H9 (cell line): ENCODE measurements around the gene CCDC57. TPM values are rescaled to one million over a fixed set of nuclear protein-coding genes. Genes with fewer than 3 reads are reported as not detected.
A peak's percentile ranks its signal among the peaks of the same experiment; 100 is the strongest.

ENCODE experiments used
- DNase-seq: peaks from one replicate; pipeline ENCODE4 v3.0.0-alpha.2; 2017
- H2AFZ ChIP-seq: one replicate; pipeline ENCODE4 v1.6.1; 2013; ENCODE audit warnings: mild to moderate bottlenecking, low read length, control low read depth, moderate library complexity
- H2AK5ac ChIP-seq: 2 replicates; pipeline ENCODE4 v1.6.1; 2013; ENCODE audit warnings: low read length, control low read depth, mixed read lengths; ENCODE audit not compliant: insufficient read length
- H2BK120ac ChIP-seq: one replicate; pipeline ENCODE4 v1.6.1; 2013; ENCODE audit warnings: low read depth, mild to moderate bottlenecking, low read length, control low read depth, inconsistent platforms; ENCODE audit not compliant: poor library complexity, severe bottlenecking
- H2BK12ac ChIP-seq: 2 replicates; pipeline ENCODE4 v1.6.1; 2013; ENCODE audit warnings: low read length, control low read depth, mixed read lengths, low read depth; ENCODE audit not compliant: insufficient read length
- H2BK15ac ChIP-seq: 2 replicates; pipeline ENCODE4 v1.6.1; 2013; ENCODE audit warnings: low read depth, low read length, control low read depth
- H2BK20ac ChIP-seq: one replicate; pipeline ENCODE4 v1.6.1; 2013; ENCODE audit warnings: low read depth, mild to moderate bottlenecking, low read length, control low read depth, inconsistent platforms; ENCODE audit not compliant: poor library complexity, severe bottlenecking
- H2BK5ac ChIP-seq: 2 replicates; pipeline ENCODE4 v1.6.1; 2013; ENCODE audit warnings: low read length, control low read depth, mixed read lengths; ENCODE audit not compliant: insufficient read length
- H3K14ac ChIP-seq: 2 replicates; pipeline ENCODE4 v1.6.1; 2013; ENCODE audit warnings: low read length, control low read depth; ENCODE audit not compliant: insufficient read depth
- H3K18ac ChIP-seq: 2 replicates; pipeline ENCODE4 v1.6.1; 2013; ENCODE audit warnings: low read depth, mild to moderate bottlenecking, mixed read lengths, low read length, control low read depth; ENCODE audit not compliant: insufficient read length
- H3K23ac ChIP-seq: 2 replicates; pipeline ENCODE4 v1.6.1; 2013; ENCODE audit warnings: low read length, control low read depth, mixed read lengths, low read depth; ENCODE audit not compliant: insufficient read length
- H3K23me2 ChIP-seq: 2 replicates; pipeline ENCODE4 v1.6.1; 2013; ENCODE audit warnings: low read depth, mild to moderate bottlenecking, mixed read lengths, low read length, control low read depth; ENCODE audit not compliant: insufficient read length, poor library complexity, severe bottlenecking
- H3K27ac ChIP-seq: 2 replicates; pipeline ENCODE4 v1.5.1; 2013; ENCODE audit warnings: low read length, control low read depth, mixed read lengths, low read depth; ENCODE audit not compliant: insufficient read length
- H3K27me3 ChIP-seq: 2 replicates; pipeline ENCODE4 v1.6.1; 2013; ENCODE audit warnings: low read length, control low read depth, inconsistent platforms; ENCODE audit not compliant: insufficient read depth
- H3K4ac ChIP-seq: 2 replicates; pipeline ENCODE4 v1.6.1; 2013; ENCODE audit warnings: low read depth, mild to moderate bottlenecking, control low read depth, inconsistent platforms, low read length, moderate library complexity
- H3K4me1 ChIP-seq: 2 replicates; pipeline ENCODE4 v1.6.1; 2013; ENCODE audit warnings: low read length, control low read depth, inconsistent platforms; ENCODE audit not compliant: insufficient read depth
- H3K4me2 ChIP-seq: 2 replicates; pipeline ENCODE4 v1.6.1; 2013; ENCODE audit warnings: low read length, control low read depth, mixed read lengths; ENCODE audit not compliant: insufficient read length, insufficient read depth
- H3K56ac ChIP-seq: 2 replicates; pipeline ENCODE4 v1.6.1; 2013; ENCODE audit warnings: low read depth, mild to moderate bottlenecking, mixed read lengths, low read length, control low read depth; ENCODE audit not compliant: insufficient read length
- H3K79me1 ChIP-seq: 2 replicates; pipeline ENCODE4 v1.6.1; 2013; ENCODE audit warnings: low read depth, mild to moderate bottlenecking, moderate library complexity, low read length, control low read depth, inconsistent platforms; ENCODE audit not compliant: insufficient read depth, poor library complexity, severe bottlenecking
- H3K79me2 ChIP-seq: 2 replicates; pipeline ENCODE4 v1.6.1; 2013; ENCODE audit warnings: low read length, control low read depth, inconsistent platforms; ENCODE audit not compliant: insufficient read depth
- H3K9ac ChIP-seq: 2 replicates; pipeline ENCODE4 v1.6.1; 2013; ENCODE audit warnings: low read length, control low read depth, mixed read lengths; ENCODE audit not compliant: insufficient read length; ENCODE audit errors: extremely low read depth
- H3K9me3 ChIP-seq: one replicate; pipeline ENCODE4 v1.6.1; 2013; ENCODE audit warnings: low read depth, low read length, inconsistent platforms; ENCODE audit not compliant: control insufficient read depth
- H3T11ph ChIP-seq: one replicate; pipeline ENCODE4 v1.6.1; 2013; ENCODE audit warnings: mild to moderate bottlenecking, low read length, control low read depth, inconsistent platforms
- H4K20me1 ChIP-seq: one replicate; pipeline ENCODE4 v1.6.1; 2013; ENCODE audit not compliant: control insufficient read depth, insufficient read length, insufficient read depth
- H4K5ac ChIP-seq: 2 replicates; pipeline ENCODE4 v1.6.1; 2013; ENCODE audit warnings: low read depth, mild to moderate bottlenecking, mixed read lengths, low read length, control low read depth; ENCODE audit not compliant: insufficient read length
- H4K8ac ChIP-seq: replicated peaks from 2 replicates; pipeline ENCODE4 v1.6.1; 2013; ENCODE audit warnings: low read length, control low read depth, mixed read lengths, low read depth; ENCODE audit not compliant: insufficient read length
- H4K91ac ChIP-seq: 2 replicates; pipeline ENCODE4 v1.6.1; 2013; ENCODE audit warnings: low read depth, mild to moderate bottlenecking, moderate library complexity, mixed read lengths, low read length, control low read depth; ENCODE audit not compliant: insufficient read length
- H3K27ac Mint-ChIP-seq, 3 experiments: 2 replicates in 2 of 3; 3 replicates in 1 of 3; pipeline ENCODE4 v1.8.0; 2020 to 2021; ENCODE audit warnings: mixed read lengths in 3 of 3, mild to moderate bottlenecking in 1 of 3, moderate library complexity in 1 of 3
- H3K27me3 Mint-ChIP-seq: 2 replicates; pipeline ENCODE4 v1.8.0; 2021; ENCODE audit warnings: low read depth, mild to moderate bottlenecking, moderate library complexity, mixed read lengths
- H3K36me3 Mint-ChIP-seq, 3 experiments: 2 replicates in 2 of 3; 3 replicates in 1 of 3; pipeline ENCODE4 v1.8.0; 2020 to 2021; ENCODE audit warnings: low read depth in 3 of 3, mixed read lengths in 3 of 3; ENCODE audit not compliant: insufficient read depth in 1 of 3
- H3K4me1 Mint-ChIP-seq, 2 experiments: 2 replicates each; pipeline ENCODE4 v1.8.0; 2020; ENCODE audit warnings: mixed read lengths in 2 of 2
- H3K4me3 Mint-ChIP-seq, 2 experiments: 2 replicates in 1 of 2; 3 replicates in 1 of 2; pipeline ENCODE4 v1.8.0; 2020 to 2021; ENCODE audit warnings: mild to moderate bottlenecking in 2 of 2, mixed read lengths in 2 of 2, moderate library complexity in 1 of 2
- H3K9me3 Mint-ChIP-seq, 2 experiments: 2 replicates in 1 of 2; 3 replicates in 1 of 2; pipeline ENCODE4 v1.8.0; 2020; ENCODE audit warnings: mild to moderate bottlenecking in 2 of 2, mixed read lengths in 2 of 2, moderate library complexity in 1 of 2
- WGBS: extraction: QIAGEN DNeasy Blood & Tissue Kit; methylation state at CpG from one replicate; pipeline ENCODE4 v1.1.7; 2013; ENCODE audit warnings: missing lambda C conversion rate, low lambda C conversion rate, mixed read lengths; ENCODE audit not compliant: insufficient read length; ENCODE audit errors: extremely low coverage; 5-methylcytosine and 5-hydroxymethylcytosine counted together
- total RNA-seq: library from RNA; stranded (reverse); gene quantifications from 2 replicates; pipeline ENCODE4 v1.2.1, GENCODE V29; 2021
- TF ChIP-seq, protein P1 (sequence below): fragments of 200-600 bp; sonication (generic); conservative IDR thresholded peaks from 3 replicates; pipeline ENCODE4 v1.8.0; 2021; ENCODE audit warnings: antibody characterized with exemption, mild to moderate bottlenecking

The CCDC57 gene
- total RNA-seq, 1 experiment from 2014 or later = 11.0 TPM

DNA sequence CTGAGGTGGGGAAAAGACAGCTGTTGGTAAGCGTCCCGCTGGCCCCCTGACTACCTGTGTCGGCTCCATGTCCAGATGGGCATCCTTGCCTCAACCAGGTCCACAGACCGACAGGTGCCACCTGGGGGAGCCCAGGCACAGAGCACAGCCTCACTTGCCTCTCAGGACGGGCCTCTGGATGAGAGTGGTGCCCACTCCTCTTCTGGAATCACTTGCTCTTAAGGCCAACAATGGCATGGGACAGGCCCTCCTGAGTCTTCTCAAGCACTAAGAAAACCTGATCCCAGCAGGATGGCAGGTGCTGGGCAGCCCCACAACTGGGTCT lies 33.4 kb upstream of the CCDC57 start:
- Histone ChIP-seq H3K4me2 (no peak overlapping the region), H3K4me1 (no peaks in the 10 kb centered on the region), H4K5ac (no peak overlapping the region), H3K79me1 (peaks cover 4% of the 10 kb centered on the region), H2AK5ac (no peak overlapping the region), H4K91ac (no peak overlapping the region), H3K9me3 (no peaks in the 10 kb centered on the region), H2BK20ac (no peak overlapping the region), H3K56ac (no peak overlapping the region), H2BK5ac (no peak overlapping the region), H4K8ac (no peak overlapping the region), H2AFZ (no peak overlapping the region), H3K27me3 (no peaks in the 10 kb centered on the region), H3T11ph (no peak overlapping the region), H3K9ac (no peak overlapping the region), H3K23ac (no peak overlapping the region), H3K14ac (no peak overlapping the region), H3K27ac (no peak overlapping the region), H3K18ac (no peak overlapping the region), H2BK12ac (no peak overlapping the region), H2BK120ac (no peak overlapping the region), H3K23me2 (no peaks in the 10 kb centered on the region), H3K4ac (no peak overlapping the region), H2BK15ac (no peak overlapping the region), H4K20me1 (no peaks in the 10 kb centered on the region), H3K79me2 (peaks cover 2% of the 10 kb centered on the region; the same call in 1 of the 2 replicates)
- Mint-ChIP-seq H3K36me3 (peaks cover 35 to 86% (median 83%) of the 10 kb centered on the region in 3 experiments; a peak in 6 of 7 replicates), H3K4me1 (peaks cover 0 to 4% of the 10 kb centered on the region in 2 experiments; a peak in 3 of 4 replicates), H3K27ac (peak overlapping the region in 1 of 3 experiments; percentile 84; a peak in 1 of 7 replicates), H3K9me3 (no peaks in the 10 kb centered on the region), H3K4me3 (no peak overlapping the region), H3K27me3 (no peaks in the 10 kb centered on the region)
- WGBS = no CpG with 5 or more reads among the region's 5 CpGs
- TF ChIP-seq, protein P1, sequence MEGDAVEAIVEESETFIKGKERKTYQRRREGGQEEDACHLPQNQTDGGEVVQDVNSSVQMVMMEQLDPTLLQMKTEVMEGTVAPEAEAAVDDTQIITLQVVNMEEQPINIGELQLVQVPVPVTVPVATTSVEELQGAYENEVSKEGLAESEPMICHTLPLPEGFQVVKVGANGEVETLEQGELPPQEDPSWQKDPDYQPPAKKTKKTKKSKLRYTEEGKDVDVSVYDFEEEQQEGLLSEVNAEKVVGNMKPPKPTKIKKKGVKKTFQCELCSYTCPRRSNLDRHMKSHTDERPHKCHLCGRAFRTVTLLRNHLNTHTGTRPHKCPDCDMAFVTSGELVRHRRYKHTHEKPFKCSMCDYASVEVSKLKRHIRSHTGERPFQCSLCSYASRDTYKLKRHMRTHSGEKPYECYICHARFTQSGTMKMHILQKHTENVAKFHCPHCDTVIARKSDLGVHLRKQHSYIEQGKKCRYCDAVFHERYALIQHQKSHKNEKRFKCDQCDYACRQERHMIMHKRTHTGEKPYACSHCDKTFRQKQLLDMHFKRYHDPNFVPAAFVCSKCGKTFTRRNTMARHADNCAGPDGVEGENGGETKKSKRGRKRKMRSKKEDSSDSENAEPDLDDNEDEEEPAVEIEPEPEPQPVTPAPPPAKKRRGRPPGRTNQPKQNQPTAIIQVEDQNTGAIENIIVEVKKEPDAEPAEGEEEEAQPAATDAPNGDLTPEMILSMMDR = no peak
- no peak for DNase-seq
